IPS-20b (cell line): ENCODE measurements around the gene RANBP1.

Experiments used
- H3K27ac ChIP-seq: one replicate; pipeline ENCODE4 v1.5.1; 2013; ENCODE audit warnings: low read length
- H3K27me3 ChIP-seq: 2 replicates; pipeline ENCODE4 v1.6.1; 2013; ENCODE audit warnings: mild to moderate bottlenecking, low read length, inconsistent platforms; ENCODE audit not compliant: insufficient read depth
- H3K36me3 ChIP-seq: 2 replicates; pipeline ENCODE4 v1.6.1; 2013; ENCODE audit warnings: low read depth, mild to moderate bottlenecking, inconsistent platforms, low read length, moderate library complexity; ENCODE audit not compliant: insufficient read depth
- H3K4me1 ChIP-seq: 2 replicates; pipeline ENCODE4 v1.6.1; 2013; ENCODE audit warnings: mild to moderate bottlenecking, control low read depth, inconsistent platforms, low read length, moderate library complexity; ENCODE audit not compliant: insufficient read depth
- H3K4me3 ChIP-seq: 2 replicates; pipeline ENCODE4 v1.5.1; 2013; ENCODE audit warnings: mild to moderate bottlenecking, low read length, inconsistent platforms
- H3K9ac ChIP-seq: 2 replicates; pipeline ENCODE4 v1.6.1; 2013; ENCODE audit warnings: low read depth, mild to moderate bottlenecking, inconsistent platforms, low read length, moderate library complexity
- H3K9me3 ChIP-seq: 2 replicates; pipeline ENCODE4 v1.6.1; 2013; ENCODE audit warnings: mild to moderate bottlenecking, low read depth, low read length, inconsistent platforms; ENCODE audit not compliant: insufficient read depth

Gene RANBP1

DNA sequence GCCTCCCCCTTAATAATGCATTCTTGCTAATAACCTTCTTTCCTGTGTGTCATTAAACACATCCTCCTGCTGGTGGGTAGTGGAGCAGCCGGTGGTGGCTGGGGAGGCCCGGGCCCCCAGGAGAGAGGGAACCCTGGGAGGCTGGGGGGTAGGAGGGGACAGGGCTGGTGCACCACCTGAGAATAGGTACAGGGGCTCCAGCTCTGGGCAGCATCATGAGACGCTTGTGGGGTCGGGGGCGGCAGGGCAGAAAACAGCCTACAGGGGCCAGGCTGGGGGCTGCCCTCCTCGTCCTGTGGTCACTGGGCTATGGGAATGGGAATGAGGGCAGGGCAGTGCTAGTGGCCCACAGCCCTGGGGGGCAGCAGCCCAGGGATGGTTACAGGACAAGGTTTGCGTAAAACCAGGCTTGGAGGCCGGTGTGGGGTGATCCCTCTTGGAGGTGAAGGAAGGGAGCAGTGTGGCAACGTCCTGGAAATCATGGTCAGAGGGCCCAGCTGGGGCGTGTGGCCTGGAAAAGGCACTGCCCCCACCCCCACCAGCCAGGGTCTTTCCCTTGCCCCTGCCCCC, 53.4 kb downstream of the RANBP1 start:
- H3K4me3 ChIP-seq, result no peak overlapping the region
- no peak overlapping the region for H3K9ac ChIP-seq
- H3K27me3 ChIP-seq, result no peaks in the 10 kb centered on the region
- H3K27ac ChIP-seq, result no peak overlapping the region
- H3K4me1 ChIP-seq, result no peaks in the 10 kb centered on the region
- no peaks in the 10 kb centered on the region for H3K36me3 ChIP-seq
- H3K9me3 ChIP-seq, result no peaks in the 10 kb centered on the region

DNA sequence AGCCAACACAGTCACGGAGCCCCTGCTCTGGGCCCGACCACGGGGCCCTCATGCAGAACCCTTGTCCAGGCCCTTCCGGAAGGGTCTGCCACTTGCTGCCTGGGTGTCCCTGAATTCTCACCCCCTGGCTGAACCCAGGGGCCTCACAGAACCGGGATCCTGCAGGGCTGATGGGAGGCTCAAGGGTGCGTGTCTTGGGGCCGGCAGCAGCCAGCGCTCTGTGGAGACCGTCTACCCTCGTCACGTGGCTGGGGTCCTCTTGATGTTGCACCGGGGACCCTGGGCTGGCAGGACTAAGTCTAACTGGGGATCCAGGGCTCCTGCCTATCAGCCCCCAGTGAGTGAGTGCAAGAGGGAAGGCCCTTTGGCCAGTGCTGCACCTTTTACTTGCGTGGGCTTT, 54.3 kb downstream of the RANBP1 start:
- Histone ChIP-seq H3K9me3 (no peaks in the 10 kb centered on the region), H3K27ac (no peak overlapping the region), H3K4me3 (no peak overlapping the region), H3K27me3 (no peaks in the 10 kb centered on the region), H3K4me1 (no peaks in the 10 kb centered on the region), H3K9ac (no peak overlapping the region), H3K36me3 (no peaks in the 10 kb centered on the region)

DNA sequence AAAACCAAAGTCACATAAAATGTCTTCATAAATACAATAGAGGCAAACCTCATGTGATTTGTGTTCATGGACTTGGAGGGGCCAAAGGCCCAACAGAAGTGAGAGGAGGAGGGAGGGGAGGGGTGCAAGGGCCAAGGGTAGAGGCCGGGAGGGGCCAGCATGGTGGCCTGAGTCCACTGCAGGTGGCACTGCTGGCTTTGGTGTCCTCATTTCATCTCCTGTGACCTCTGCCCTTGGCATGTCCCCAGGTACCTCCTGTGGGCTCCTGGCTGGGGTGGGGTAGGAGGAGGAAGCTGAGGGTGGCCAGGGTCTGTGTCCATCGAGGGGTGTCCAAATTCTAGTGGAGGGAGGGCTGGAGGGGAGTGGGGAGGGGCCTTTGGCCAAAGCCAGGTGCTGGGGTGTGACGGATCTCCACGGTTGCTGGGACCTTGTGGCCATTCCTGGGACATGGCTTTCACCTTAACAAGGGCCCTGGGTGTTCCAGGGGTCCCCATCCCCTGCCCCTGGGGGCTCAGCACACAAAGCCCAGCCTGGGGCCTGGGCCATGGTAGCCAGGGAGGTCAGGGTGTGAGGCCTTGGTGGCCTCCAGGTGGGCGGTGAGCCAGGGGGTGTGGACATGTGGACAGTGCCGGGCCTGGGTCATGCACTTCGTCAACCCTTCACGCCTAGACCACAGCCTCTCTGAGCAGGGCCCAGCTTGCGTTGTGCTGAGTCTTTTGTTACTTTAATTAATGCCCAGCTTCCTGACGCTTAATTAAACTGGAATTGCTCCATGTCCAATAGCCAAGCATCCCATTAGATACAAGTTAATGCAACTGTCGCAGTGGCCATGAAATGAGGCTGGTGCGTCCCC, 55.6 kb downstream of the RANBP1 start:
- H3K27ac ChIP-seq, result no peak overlapping the region
- H3K9me3 ChIP-seq, result no peaks in the 10 kb centered on the region
- no peak overlapping the region for H3K4me3 ChIP-seq
- no peaks in the 10 kb centered on the region for H3K27me3 ChIP-seq
- no peak overlapping the region for H3K9ac ChIP-seq
- H3K36me3 ChIP-seq, result no peaks in the 10 kb centered on the region
- H3K4me1 ChIP-seq, result no peaks in the 10 kb centered on the region

DNA sequence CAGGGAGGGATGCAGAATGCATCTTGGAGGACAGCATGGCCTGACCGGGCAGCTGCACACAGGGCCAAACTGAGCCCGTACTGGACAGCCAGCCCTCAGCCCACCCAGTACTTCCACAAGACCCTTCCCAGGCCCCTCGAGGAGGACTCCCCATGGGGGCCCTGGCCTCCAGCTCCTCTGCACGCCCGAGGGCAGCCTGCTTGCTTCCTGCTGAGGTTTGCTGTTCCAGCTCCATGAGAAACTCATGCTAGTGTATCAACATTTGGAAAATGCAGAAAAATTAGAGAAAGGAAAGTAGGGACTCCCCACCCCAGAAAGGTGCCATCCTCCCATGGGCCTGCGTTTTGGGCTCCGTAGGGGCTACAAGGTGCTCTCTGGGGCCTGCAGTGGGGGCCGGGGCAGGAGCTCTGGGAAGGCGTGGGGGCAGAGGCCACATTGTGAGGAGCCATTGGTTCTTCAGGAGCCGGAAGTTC, 56.3 kb downstream of the RANBP1 start:
- Histone ChIP-seq H3K9me3 (no peaks in the 10 kb centered on the region), H3K9ac (no peak overlapping the region), H3K4me1 (no peaks in the 10 kb centered on the region), H3K36me3 (no peaks in the 10 kb centered on the region), H3K27ac (no peak overlapping the region), H3K27me3 (no peaks in the 10 kb centered on the region), H3K4me3 (no peak overlapping the region)

DNA sequence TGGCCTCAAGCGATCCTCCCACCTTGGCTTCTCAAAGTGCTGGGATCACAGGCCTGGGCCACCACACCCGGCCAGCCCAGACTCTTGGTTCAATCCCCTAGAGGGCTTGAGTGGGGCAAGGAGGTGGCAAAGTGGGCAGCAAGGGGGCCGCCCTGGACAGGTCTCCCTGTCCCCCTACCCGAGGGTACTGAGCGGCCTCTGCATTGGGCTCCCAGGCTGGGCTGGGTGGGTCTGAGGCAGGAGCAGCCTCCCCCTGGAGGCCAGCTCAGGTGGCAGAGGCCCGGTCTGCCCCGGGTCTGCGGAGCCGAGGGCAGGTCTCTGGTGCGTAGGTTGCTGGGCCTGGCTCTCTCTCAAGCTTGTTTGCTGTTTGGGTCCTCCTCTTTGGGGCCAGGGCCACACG, 57.3 kb downstream of the RANBP1 start:
- no peaks in the 10 kb centered on the region for H3K36me3 ChIP-seq
- H3K9ac ChIP-seq, result no peak overlapping the region
- no peaks in the 10 kb centered on the region for H3K9me3 ChIP-seq
- no peak overlapping the region for H3K27ac ChIP-seq
- H3K4me3 ChIP-seq, result no peak overlapping the region
- no peaks in the 10 kb centered on the region for H3K27me3 ChIP-seq
- H3K4me1 ChIP-seq, result no peaks in the 10 kb centered on the region

DNA sequence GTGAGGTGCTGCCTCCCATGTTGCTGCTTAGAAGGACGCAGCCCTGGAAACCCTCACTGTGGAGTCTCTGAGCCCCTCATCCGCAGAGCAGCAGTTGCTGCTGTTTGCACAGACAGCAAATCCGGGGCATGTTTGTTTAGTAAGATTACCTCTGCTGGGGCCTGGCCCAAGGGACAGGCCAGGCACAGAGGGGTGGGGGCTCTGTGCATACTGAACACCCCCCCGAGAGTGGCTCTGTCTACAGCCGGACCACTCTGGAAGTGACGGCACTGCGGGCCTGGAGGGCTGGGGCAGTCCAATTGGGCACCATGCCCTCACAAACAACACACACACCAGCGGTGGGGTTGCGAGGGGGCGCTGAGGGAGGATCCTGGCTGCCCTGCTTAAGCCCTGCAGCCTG, 57.9 kb downstream of the RANBP1 start:
- Histone ChIP-seq H3K4me3 (no peak overlapping the region), H3K4me1 (no peaks in the 10 kb centered on the region), H3K9ac (no peak overlapping the region), H3K27ac (no peak overlapping the region), H3K9me3 (no peaks in the 10 kb centered on the region), H3K36me3 (no peaks in the 10 kb centered on the region), H3K27me3 (no peaks in the 10 kb centered on the region)

DNA sequence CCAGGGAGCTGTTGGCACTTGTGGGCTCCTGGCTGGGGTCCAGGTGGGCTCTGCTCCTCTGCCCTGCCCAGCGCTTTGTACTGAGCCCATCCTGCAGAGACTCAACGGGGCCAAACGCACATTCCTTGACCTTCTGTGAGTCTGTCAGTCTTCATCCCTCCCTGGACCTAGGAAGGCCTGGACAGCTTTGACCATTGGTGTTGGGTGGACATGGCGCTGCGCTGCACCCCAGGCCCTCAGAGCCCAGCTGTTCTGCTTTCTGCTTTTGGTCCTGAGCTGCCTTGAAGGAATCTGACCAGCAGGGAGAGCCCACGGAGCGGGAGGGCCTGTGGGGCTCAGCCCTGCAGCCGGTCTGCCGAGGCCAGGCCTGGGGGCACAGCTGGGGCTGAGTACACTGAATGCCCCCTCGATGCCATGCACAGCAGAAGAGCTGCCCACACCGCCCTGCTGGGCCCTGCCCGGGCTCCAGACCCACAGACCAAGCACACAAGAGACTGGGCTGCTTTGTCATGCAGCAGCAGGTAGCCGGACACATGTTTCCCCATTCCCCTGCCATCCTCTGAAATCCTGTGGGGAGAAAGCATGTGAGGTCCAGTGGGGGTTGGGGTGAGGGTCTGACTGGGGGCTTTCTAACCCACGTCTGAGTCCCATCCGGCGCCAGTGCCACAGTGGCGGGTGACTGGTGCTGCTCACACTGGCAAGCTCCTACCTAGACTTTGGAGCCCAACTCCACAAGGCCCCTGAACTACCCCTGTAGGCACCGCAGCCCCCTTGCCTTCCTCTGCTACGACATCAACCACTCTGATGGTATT, 59.1 kb downstream of the RANBP1 start:
- no peaks in the 10 kb centered on the region for H3K36me3 ChIP-seq
- H3K4me1 ChIP-seq, result no peaks in the 10 kb centered on the region
- no peak overlapping the region for H3K9ac ChIP-seq
- no peaks in the 10 kb centered on the region for H3K9me3 ChIP-seq
- no peak overlapping the region for H3K4me3 ChIP-seq
- no peak overlapping the region for H3K27ac ChIP-seq
- no peaks in the 10 kb centered on the region for H3K27me3 ChIP-seq

DNA sequence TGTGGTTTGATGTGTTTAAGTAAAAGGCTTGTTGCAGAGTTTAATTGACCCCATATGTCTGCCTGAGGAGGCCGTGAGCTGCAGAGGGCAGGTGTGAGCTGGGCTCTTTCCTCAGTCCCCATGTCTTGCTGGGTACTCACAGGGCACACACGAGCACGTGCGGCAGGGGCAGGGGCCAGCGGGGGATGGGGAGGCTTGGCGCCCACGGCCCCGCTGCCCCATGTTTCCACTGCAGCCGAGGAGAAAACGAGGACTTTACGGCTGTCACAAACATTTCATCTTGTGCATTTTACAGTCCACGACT, 59.6 kb downstream of the RANBP1 start:
- H3K4me3 ChIP-seq, result no peak overlapping the region
- no peak overlapping the region for H3K27ac ChIP-seq

DNA sequence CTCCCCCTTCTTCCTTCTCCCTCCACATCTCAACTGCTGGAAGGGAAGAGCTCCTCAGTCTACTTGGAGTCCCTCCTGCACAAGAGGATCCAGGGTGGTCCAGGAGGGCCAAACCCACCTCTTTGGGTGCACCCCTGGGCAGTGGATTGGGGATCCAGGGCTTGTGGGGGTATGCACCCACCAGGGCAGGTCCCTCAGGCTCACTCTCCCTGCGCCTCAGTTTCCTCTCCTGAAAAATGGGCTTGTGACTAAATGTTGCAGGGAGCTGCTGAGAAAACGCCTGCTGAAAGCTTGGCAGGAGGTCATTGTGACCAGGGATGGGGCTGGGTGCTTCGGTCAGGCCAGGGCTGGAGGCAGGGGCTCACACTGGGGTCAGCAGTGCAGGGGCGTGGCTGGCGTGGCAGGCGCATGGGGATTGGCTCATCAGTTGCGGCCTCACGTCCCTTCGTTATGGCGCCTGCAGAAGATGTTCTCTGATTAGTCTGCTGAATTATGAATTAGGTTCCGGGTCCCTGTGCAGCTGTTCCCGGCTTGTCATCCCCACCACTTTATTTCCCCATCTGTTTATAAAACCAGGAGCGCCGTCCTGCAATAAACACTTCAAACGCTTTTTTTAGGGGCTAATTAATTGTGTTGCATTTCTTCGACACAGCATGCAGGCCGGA, 60.6 kb downstream of the RANBP1 start:
- Histone ChIP-seq H3K4me1 (no peaks in the 10 kb centered on the region), H3K27me3 (no peaks in the 10 kb centered on the region), H3K9ac (no peak overlapping the region), H3K27ac (no peak overlapping the region), H3K4me3 (no peak overlapping the region), H3K36me3 (no peaks in the 10 kb centered on the region), H3K9me3 (no peaks in the 10 kb centered on the region)

More for the DNA sequence above, 59.6 kb downstream of the RANBP1 start:
- Histone ChIP-seq H3K9ac (no peak overlapping the region), H3K9me3 (no peaks in the 10 kb centered on the region), H3K27me3 (no peaks in the 10 kb centered on the region), H3K4me1 (no peaks in the 10 kb centered on the region), H3K36me3 (no peaks in the 10 kb centered on the region)
